ENCODE measurements around the gene RAVER2.
"Not testable (repeated sequence)": the region's sequence is repeated elsewhere in the genome, so short reads cannot be mapped to it uniquely, and the experiment has no call there.

- TF ChIP-seq, protein P1, sequence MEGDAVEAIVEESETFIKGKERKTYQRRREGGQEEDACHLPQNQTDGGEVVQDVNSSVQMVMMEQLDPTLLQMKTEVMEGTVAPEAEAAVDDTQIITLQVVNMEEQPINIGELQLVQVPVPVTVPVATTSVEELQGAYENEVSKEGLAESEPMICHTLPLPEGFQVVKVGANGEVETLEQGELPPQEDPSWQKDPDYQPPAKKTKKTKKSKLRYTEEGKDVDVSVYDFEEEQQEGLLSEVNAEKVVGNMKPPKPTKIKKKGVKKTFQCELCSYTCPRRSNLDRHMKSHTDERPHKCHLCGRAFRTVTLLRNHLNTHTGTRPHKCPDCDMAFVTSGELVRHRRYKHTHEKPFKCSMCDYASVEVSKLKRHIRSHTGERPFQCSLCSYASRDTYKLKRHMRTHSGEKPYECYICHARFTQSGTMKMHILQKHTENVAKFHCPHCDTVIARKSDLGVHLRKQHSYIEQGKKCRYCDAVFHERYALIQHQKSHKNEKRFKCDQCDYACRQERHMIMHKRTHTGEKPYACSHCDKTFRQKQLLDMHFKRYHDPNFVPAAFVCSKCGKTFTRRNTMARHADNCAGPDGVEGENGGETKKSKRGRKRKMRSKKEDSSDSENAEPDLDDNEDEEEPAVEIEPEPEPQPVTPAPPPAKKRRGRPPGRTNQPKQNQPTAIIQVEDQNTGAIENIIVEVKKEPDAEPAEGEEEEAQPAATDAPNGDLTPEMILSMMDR (IDR thresholded peaks at IDR 0.05), result not testable (repeated sequence)
- not testable (repeated sequence) for TF ChIP-seq POLR2A (IDR thresholded peaks at IDR 0.05)
Measured at GRCh38 chr1:64702670-64703069, 42.2 kb upstream of the RAVER2 start.

All from testis (tissue), 2 donors.